Activated T-helper 1 cell treated with anti-CD3 and anti-CD28 coated beads, Interleukin-12 subunit alpha, Interleukin-12 subunit beta, Interleukin-2, Interleukin-4 antibody, amounts not matched to agents 30 ng/mL and 10 ng/mL and 1 ng/mL, durations not matched to agents 14 hours and 24 hours and 36 hours (primary cell): ENCODE data around the gene FBXO28. TPM values are rescaled to one million over a fixed set of nuclear protein-coding genes. Genes with fewer than 3 reads are reported as not detected.

Source experiments
- DNase-seq: peaks from one replicate; pipeline ENCODE4 v3.0.0; 2021; ENCODE audit warnings: low spot score
- H3K27ac Mint-ChIP-seq: one replicate; pipeline ENCODE4 v1.8.0; 2021; ENCODE audit warnings: mild to moderate bottlenecking, mixed read lengths
- H3K27me3 Mint-ChIP-seq: one replicate; pipeline ENCODE4 v1.8.0; 2022; ENCODE audit warnings: mild to moderate bottlenecking, moderate library complexity, mixed read lengths; ENCODE audit not compliant: insufficient read depth
- H3K36me3 Mint-ChIP-seq: one replicate; pipeline ENCODE4 v1.8.0; 2021; ENCODE audit warnings: low read depth, mixed read lengths
- H3K4me1 Mint-ChIP-seq: one replicate; pipeline ENCODE4 v1.8.0; 2021; ENCODE audit warnings: low read depth, mixed read lengths
- H3K4me3 Mint-ChIP-seq: one replicate; pipeline ENCODE4 v1.8.0; 2021; ENCODE audit warnings: mild to moderate bottlenecking, moderate library complexity, mixed read lengths
- H3K9me3 Mint-ChIP-seq: one replicate; pipeline ENCODE4 v1.8.0; 2021; ENCODE audit warnings: mixed read lengths
- intact Hi-C: fragments of 100-400 bp; cut with micrococcal nuclease; formaldehyde crosslinking; loops from one replicate; pipeline ENCODE4 v1.15.1; 2024
- total RNA-seq: library from RNA; stranded (reverse); gene quantifications from 2 replicates; pipeline ENCODE4 v1.2.3, GENCODE V29; 2022

The FBXO28 gene
- total RNA-seq, 1 donor from 2014 or later: 32.2 TPM

DNA sequence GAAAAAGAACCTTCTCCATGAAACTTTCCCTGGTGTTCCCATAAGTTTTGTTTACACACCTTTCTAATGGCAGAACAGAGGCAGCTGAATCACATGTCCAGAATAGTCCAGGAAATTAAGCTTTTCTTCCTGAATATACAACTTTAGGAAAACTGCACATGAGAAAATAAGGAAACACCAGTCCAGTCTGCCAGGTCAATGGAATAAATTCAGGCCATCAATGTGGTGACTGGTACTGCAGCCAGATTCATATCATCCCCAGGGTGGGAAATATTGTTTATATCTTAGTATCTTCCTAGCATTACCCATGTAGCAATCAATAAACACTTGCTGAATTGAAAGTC, 6.7 kb upstream of the FBXO28 start:
- Mint-ChIP-seq H3K36me3 (no peaks in the 10 kb centered on the region), H3K27ac (no peak overlapping the region), H3K27me3 (peaks cover 40% of the 10 kb centered on the region), H3K4me3 (no peak overlapping the region), H3K9me3 (no peaks in the 10 kb centered on the region), H3K4me1 (peaks cover 8% of the 10 kb centered on the region)
- intact Hi-C loops: no loop called here
- no peak for DNase-seq

DNA sequence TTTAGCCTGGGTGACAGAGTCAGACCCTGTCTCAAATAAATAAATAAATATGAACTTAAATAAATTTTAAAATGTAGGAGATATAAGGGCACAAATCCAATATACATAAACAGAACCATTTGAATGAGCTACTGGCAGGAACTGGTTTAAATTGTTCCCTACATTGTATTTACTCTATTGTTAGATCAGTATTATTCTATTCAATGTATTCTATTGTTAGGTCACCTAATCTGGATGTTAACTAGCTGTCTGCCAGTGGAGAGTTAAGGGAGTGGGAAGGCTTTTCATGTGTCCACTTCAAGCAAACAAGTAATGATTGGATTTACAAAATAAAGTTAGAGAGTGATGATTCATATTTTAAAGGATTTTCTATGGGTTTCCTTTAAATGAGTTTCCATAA, 4.9 kb upstream of the FBXO28 start:
- Mint-ChIP-seq H3K9me3 (no peaks in the 10 kb centered on the region), H3K4me3 (no peak overlapping the region), H3K4me1 (peaks cover 16% of the 10 kb centered on the region), H3K27me3 (peaks cover 28% of the 10 kb centered on the region), H3K36me3 (no peaks in the 10 kb centered on the region), H3K27ac (no peak overlapping the region)
- intact Hi-C loops: no loop called here
- no peak for DNase-seq

DNA sequence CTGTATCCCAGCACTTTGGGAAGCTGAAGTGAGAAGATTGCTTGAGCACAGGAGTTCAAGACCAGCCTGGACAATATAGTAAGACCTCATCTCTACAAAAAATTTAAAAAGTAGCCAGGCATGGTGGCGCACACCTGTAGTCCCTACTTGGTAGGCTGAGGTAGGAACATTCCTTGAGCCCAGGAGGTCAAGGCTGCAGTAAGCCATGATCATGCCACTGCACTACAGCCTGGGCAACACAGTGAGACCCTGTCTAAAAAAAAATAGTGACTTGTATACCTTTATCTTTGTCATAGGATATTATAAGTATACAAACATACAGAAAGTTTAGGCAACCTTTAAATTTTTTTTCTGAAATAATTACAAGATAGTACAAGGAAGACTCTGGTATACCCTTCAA, 3.9 kb upstream of the FBXO28 start:
- Mint-ChIP-seq H3K36me3 (no peaks in the 10 kb centered on the region), H3K9me3 (no peaks in the 10 kb centered on the region), H3K27me3 (peaks cover 27% of the 10 kb centered on the region), H3K4me1 (peaks cover 17% of the 10 kb centered on the region), H3K27ac (no peak overlapping the region), H3K4me3 (no peak overlapping the region)
- DNase-seq: no peak
- intact Hi-C loops: loop anchor here (5.0 to 10.0 kb wide), 5 partner anchors 155 to 413 kb away; partner anchors contain the start of gene TP53BP2

- H3K4me3 Mint-ChIP-seq: no peak overlapping the region
- peaks cover 27% of the 10 kb centered on the region for H3K4me1 Mint-ChIP-seq
- no peak overlapping the region for H3K27ac Mint-ChIP-seq
- no peaks in the 10 kb centered on the region for H3K9me3 Mint-ChIP-seq
- H3K36me3 Mint-ChIP-seq: peaks cover 2% of the 10 kb centered on the region
- no peak for DNase-seq
- intact Hi-C loops: loop anchor here (5.0 to 10.0 kb wide), 5 partner anchors 152 to 416 kb away; partner anchors contain the start of gene TP53BP2
- H3K27me3 Mint-ChIP-seq: peaks cover 21% of the 10 kb centered on the region
Measured at GRCh38 chr1:224113005-224113404, 906 bp upstream of the FBXO28 start.

- peaks cover 27% of the 10 kb centered on the region for H3K4me1 Mint-ChIP-seq
- intact Hi-C loops: loop anchor here (5.0 to 10.0 kb wide), 5 partner anchors 151 to 416 kb away; partner anchors contain the start of gene TP53BP2
- peak overlapping the region; percentile 89 for H3K27ac Mint-ChIP-seq
- H3K4me3 Mint-ChIP-seq: peak overlapping the region; percentile 91
- H3K36me3 Mint-ChIP-seq: peaks cover 2% of the 10 kb centered on the region
- H3K9me3 Mint-ChIP-seq: no peaks in the 10 kb centered on the region
- DNase-seq: no peak
- peaks cover 21% of the 10 kb centered on the region for H3K27me3 Mint-ChIP-seq
Measured at GRCh38 chr1:224113545-224113917, 380 bp upstream of the FBXO28 start.

GRCh38 chr1:224114787-224115175, 870 bp downstream of the FBXO28 start:
- intact Hi-C loops: loop anchor here (1.0 to 10.0 kb wide), 10 partner anchors 55 to 1968 kb away; partner anchors contain the start of genes CNIH4, TP53BP2 and WDR26
- H3K36me3 Mint-ChIP-seq: peaks cover 7% of the 10 kb centered on the region
- H3K27ac Mint-ChIP-seq: peak overlapping the region; percentile 89
- no peak for DNase-seq
- H3K4me3 Mint-ChIP-seq: peak overlapping the region; percentile 91
- peaks cover 32% of the 10 kb centered on the region for H3K4me1 Mint-ChIP-seq
- no peaks in the 10 kb centered on the region for H3K9me3 Mint-ChIP-seq
- H3K27me3 Mint-ChIP-seq: peaks cover 17% of the 10 kb centered on the region

GRCh38 chr1:224116131-224116530, 2.2 kb downstream of the FBXO28 start:
- peaks cover 37% of the 10 kb centered on the region for H3K4me1 Mint-ChIP-seq
- no peaks in the 10 kb centered on the region for H3K9me3 Mint-ChIP-seq
- H3K27me3 Mint-ChIP-seq: peaks cover 5% of the 10 kb centered on the region
- intact Hi-C loops: loop anchor here (1.0 to 10.0 kb wide), 4 partner anchors 149 to 391 kb away; no protein-coding TSS in a partner anchor
- H3K27ac Mint-ChIP-seq: peak overlapping the region; percentile 43
- DNase-seq: no peak
- peaks cover 12% of the 10 kb centered on the region for H3K36me3 Mint-ChIP-seq
- H3K4me3 Mint-ChIP-seq: peak overlapping the region; percentile 76

DNA sequence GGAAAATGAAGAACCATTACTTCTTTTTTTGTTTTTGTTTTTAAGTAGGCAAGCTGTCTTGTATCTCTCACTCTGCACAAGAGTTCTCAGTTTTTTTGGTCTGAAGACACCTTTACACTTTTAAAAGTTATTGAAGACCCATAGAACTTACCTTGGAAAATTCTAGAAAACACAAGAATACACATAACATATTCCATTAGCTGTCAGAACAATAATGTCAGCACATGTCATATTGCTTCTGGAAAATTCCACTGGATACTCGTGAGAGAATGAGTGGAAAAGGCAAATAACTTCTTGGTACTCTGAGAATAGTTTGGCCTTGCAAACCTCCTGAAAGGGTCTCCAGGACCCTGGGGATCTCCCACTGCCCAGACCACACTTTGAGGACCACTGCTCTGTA, 4.8 kb downstream of the FBXO28 start:
- Mint-ChIP-seq H3K36me3 (peaks cover 12% of the 10 kb centered on the region), H3K27ac (no peak overlapping the region), H3K27me3 (no peaks in the 10 kb centered on the region), H3K4me1 (peaks cover 38% of the 10 kb centered on the region), H3K9me3 (no peaks in the 10 kb centered on the region), H3K4me3 (no peak overlapping the region)
- intact Hi-C loops: loop anchor here (10.0 kb wide), 2 partner anchors 146 to 394 kb away; no protein-coding TSS in a partner anchor
- DNase-seq: no peak

DNA sequence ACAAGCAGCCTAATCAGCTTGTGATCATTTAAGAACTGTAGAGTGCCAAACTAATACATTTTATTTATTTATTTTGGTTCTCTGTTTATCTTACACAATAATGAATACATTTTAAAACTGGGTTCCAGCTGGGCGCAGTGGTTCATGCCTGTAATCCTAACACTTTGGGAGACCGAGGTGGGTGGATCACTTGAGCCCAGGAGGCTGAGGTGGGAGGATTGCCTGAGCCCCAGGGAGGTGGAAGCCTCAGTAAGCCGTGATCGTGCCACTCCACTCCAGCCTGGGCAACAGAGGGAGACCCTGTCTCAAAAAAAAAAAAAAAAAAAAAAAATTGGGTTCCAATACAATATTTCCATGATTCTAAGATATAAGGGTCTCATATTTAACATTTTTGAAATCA, 9.2 kb downstream of the FBXO28 start:
- DNase-seq: no peak
- no peak overlapping the region for H3K4me3 Mint-ChIP-seq

DNA sequence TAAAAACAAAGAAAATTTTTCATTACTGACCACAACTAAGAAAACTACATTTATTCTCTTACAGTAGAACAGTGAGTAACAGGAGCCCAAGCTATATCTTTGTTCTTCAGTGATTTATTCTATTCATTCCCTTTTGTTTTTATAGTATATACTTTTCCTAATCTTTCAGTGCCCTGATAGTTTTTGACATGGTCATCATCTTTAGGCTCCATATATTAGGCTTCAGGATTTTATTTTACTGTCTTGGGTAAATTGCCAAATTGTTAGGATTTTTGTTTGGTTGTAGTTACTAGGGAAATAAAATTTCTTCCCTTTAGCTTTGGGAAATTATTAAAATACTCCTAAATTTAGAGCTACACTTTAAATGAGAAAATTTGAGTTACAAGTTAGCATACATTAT, 10.3 kb downstream of the FBXO28 start:
- no peak for DNase-seq
- H3K9me3 Mint-ChIP-seq: no peaks in the 10 kb centered on the region
- H3K4me3 Mint-ChIP-seq: no peak overlapping the region
- H3K27ac Mint-ChIP-seq: no peak overlapping the region
- peaks cover 22% of the 10 kb centered on the region for H3K4me1 Mint-ChIP-seq
- no peaks in the 10 kb centered on the region for H3K27me3 Mint-ChIP-seq
- intact Hi-C loops: no loop called here
- H3K36me3 Mint-ChIP-seq: peaks cover 14% of the 10 kb centered on the region

More for the DNA sequence above, 9.2 kb downstream of the FBXO28 start:
- intact Hi-C loops: no loop called here
- H3K27ac Mint-ChIP-seq: no peak overlapping the region
- peaks cover 22% of the 10 kb centered on the region for H3K4me1 Mint-ChIP-seq
- H3K9me3 Mint-ChIP-seq: no peaks in the 10 kb centered on the region
- peaks cover 14% of the 10 kb centered on the region for H3K36me3 Mint-ChIP-seq
- H3K27me3 Mint-ChIP-seq: no peaks in the 10 kb centered on the region

DNA sequence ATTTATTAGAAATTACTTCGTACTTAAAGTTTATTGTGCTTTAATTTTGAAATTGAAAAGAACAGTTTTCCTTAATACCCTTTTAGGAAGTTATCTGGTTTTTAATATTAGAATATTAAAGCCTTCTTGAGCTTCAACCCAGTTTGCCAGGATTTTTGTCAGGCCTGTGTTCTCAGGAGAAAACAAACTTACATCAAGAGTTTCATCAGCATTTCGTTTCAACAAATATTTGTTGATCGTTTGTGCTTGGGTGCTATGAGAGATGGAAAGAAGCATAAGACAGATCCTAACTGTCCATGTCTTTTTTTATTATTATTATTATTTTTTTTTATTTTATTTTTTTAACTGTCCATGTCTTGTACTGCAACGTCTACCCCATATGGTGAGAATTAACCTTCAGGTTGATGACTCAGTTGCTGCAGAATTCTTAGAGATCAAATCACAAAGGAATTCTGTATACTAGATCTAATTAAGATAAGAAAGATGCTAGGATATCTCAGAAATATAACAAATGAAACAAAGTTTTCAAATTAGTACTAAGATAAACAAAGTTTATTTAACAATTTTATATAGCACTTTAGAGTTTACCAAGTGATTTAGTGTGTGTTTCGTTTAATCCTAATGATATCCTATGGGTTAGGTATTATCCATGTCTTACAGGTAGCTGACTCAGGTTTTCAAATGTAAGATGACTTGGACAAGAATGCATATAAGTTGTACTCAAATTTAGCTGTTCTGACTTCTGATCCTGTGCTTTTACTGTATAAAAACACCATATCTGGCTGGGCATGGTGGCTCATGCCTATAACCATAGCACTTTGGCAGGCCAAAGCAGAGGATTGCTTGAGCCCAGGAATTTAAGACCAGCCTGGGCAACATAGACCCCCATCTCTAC, 14.3 kb downstream of the FBXO28 start:
- DNase-seq: no peak
- intact Hi-C loops: no loop called here
- Mint-ChIP-seq H3K27ac (no peak overlapping the region), H3K4me1 (peaks cover 5% of the 10 kb centered on the region), H3K4me3 (no peak overlapping the region), H3K9me3 (no peaks in the 10 kb centered on the region), H3K36me3 (peaks cover 30% of the 10 kb centered on the region), H3K27me3 (no peaks in the 10 kb centered on the region)

GRCh38 chr1:224131253-224131652, 17.3 kb downstream of the FBXO28 start:
- Mint-ChIP-seq H3K9me3 (no peaks in the 10 kb centered on the region), H3K27ac (no peak overlapping the region), H3K36me3 (peaks cover 33% of the 10 kb centered on the region), H3K4me3 (no peak overlapping the region), H3K27me3 (no peaks in the 10 kb centered on the region), H3K4me1 (no peaks in the 10 kb centered on the region)
- no peak for DNase-seq
- intact Hi-C loops: no loop called here

DNA sequence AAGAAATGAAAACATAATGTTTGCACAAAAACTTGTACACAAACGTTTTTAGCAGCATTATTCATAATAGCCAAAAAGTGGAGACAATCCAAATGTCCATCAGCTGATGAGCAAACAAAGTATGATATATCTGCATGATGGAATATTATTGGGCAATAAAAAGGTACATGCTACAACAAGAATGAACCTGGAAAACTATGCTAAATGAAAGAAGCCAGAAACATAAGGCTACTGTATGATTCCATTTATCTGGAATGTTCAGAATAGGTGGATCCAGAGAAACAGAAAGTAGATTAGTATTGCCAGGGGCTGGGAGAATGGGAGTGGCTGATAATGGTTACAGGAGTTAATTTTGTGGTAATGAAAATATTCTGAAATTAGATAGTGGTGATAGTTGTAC, 19.0 kb downstream of the FBXO28 start:
- Mint-ChIP-seq H3K27ac (no peak overlapping the region), H3K36me3 (peaks cover 35% of the 10 kb centered on the region)
- no peak for DNase-seq

More for the DNA sequence above, 19.0 kb downstream of the FBXO28 start:
- H3K27me3 Mint-ChIP-seq: no peaks in the 10 kb centered on the region
- H3K4me1 Mint-ChIP-seq: no peaks in the 10 kb centered on the region
- no peaks in the 10 kb centered on the region for H3K9me3 Mint-ChIP-seq
- intact Hi-C loops: no loop called here
- no peak overlapping the region for H3K4me3 Mint-ChIP-seq
